ENCODE results near the gene TPST2. TPM values are rescaled to one million over a fixed set of nuclear protein-coding genes. Genes with fewer than 3 reads are reported as not detected.

The TPST2 gene
- total and polyA plus RNA-seq, 9 of the 15 experiments (the other 6 are each of a cell fraction or from before 2014, with no cell fraction given), result 14.2 to 123 (median 60.1) TPM

GRCh38 chr22:26483439-26484359 is 106.2 kb downstream of the TPST2 start, which contains the start of the genes HPS4 and SRRD (continued):
- TF ChIP-seq DNMT1 (IDR thresholded peaks at IDR 0.05) (no peak), THRB (CRISPR knock-in tag; conservative IDR thresholded peaks at IDR 0.05) (no peak), RCOR1 (IDR thresholded peaks at IDR 0.05; ENCODE audit: borderline replicate concordance in 1 of 2, low read depth in 2 of 2, low read length in 2 of 2) (peak; percentile 34 to 90), FUS (optimal IDR thresholded peaks at IDR 0.05; ENCODE audit: low read depth, low read length) (no peak), NR0B1 (IDR thresholded peaks at IDR 0.05; ENCODE audit: partially characterized antibody) (no peak), NFXL1 (CRISPR knock-in tag; IDR thresholded peaks at IDR 0.05) (no peak), CBX3 (IDR thresholded peaks at IDR 0.05; ENCODE audit: borderline replicate concordance in 1 of 2, low read length in 2 of 2) (peak in 1 of 2 experiments; percentile 53; a peak in 1 of 3 replicates), ZKSCAN8 (CRISPR knock-in tag; IDR thresholded peaks at IDR 0.05) (no peak), MAFF (IDR thresholded peaks at IDR 0.05; ENCODE audit: low read length) (no peak), MAFG (tag; conservative IDR thresholded peaks at IDR 0.05) (no peak), POLR2A (conservative IDR thresholded peaks at IDR 0.05) (peak; percentile 80), MEF2A (IDR thresholded peaks at IDR 0.05; ENCODE audit: control insufficient read depth, low read depth, low read length) (no peak), ZBTB9 (CRISPR knock-in tag; IDR thresholded peaks at IDR 0.05) (no peak), MED1 (CRISPR knock-in tag; IDR thresholded peaks at IDR 0.05; ENCODE audit: borderline replicate concordance) (peak; percentile 56; the same call in 1 of the 2 replicates), ZNF316 (IDR thresholded peaks at IDR 0.05) (no peak), KHSRP (IDR thresholded peaks at IDR 0.05) (peak; percentile 86)
- TF ChIP-seq, protein P1, sequence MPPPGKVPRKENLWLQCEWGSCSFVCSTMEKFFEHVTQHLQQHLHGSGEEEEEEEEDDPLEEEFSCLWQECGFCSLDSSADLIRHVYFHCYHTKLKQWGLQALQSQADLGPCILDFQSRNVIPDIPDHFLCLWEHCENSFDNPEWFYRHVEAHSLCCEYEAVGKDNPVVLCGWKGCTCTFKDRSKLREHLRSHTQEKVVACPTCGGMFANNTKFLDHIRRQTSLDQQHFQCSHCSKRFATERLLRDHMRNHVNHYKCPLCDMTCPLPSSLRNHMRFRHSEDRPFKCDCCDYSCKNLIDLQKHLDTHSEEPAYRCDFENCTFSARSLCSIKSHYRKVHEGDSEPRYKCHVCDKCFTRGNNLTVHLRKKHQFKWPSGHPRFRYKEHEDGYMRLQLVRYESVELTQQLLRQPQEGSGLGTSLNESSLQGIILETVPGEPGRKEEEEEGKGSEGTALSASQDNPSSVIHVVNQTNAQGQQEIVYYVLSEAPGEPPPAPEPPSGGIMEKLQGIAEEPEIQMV (tag; conservative IDR thresholded peaks at IDR 0.05; ENCODE audit: low read depth), result no peak
- TF ChIP-seq, protein P2, sequence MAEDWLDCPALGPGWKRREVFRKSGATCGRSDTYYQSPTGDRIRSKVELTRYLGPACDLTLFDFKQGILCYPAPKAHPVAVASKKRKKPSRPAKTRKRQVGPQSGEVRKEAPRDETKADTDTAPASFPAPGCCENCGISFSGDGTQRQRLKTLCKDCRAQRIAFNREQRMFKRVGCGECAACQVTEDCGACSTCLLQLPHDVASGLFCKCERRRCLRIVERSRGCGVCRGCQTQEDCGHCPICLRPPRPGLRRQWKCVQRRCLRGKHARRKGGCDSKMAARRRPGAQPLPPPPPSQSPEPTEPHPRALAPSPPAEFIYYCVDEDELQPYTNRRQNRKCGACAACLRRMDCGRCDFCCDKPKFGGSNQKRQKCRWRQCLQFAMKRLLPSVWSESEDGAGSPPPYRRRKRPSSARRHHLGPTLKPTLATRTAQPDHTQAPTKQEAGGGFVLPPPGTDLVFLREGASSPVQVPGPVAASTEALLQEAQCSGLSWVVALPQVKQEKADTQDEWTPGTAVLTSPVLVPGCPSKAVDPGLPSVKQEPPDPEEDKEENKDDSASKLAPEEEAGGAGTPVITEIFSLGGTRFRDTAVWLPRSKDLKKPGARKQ (CRISPR knock-in tag; IDR thresholded peaks at IDR 0.05), result no peak
- TF ChIP-seq, protein P3, sequence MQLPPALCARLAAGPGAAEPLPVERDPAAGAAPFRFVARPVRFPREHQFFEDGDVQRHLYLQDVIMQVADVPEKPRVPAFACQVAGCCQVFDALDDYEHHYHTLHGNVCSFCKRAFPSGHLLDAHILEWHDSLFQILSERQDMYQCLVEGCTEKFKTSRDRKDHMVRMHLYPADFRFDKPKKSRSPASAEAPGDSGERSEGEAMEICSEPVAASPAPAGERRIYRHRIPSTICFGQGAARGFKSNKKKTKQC (CRISPR knock-in tag; IDR thresholded peaks at IDR 0.05), result 0 out of 2 replicates have a peak, but pooled peaks have one; percentile 28
